DND-41 (cell line): Measurements from ENCODE around the gene WNT11.

Experiments used
- ATAC-seq: fragments of 200-7000 bp; cut with Tn5 transposase; 3 replicates; pipeline ENCODE4 v1.9.1; 2021; ENCODE audit warnings: low read depth; ENCODE audit not compliant: insufficient read depth
- DNase-seq: peaks from one replicate; pipeline ENCODE4 v3.0.0-alpha.2; 2020
- H2AFZ ChIP-seq: 2 replicates; pipeline ENCODE4 v1.6.0; 2012; ENCODE audit warnings: low read depth, low read length
- H3K27ac ChIP-seq: 2 replicates; pipeline ENCODE4 v1.5.1; 2012; ENCODE audit warnings: low read length, inconsistent platforms
- H3K27me3 ChIP-seq: fragments of 200-600 bp; sonication (generic); 2 replicates; pipeline ENCODE4 v1.6.0; 2012; ENCODE audit warnings: low read length, mild to moderate bottlenecking, inconsistent platforms; ENCODE audit not compliant: insufficient read depth, poor library complexity
- H3K36me3 ChIP-seq: 2 replicates; pipeline ENCODE4 v1.5.1; 2012; ENCODE audit warnings: low read length, inconsistent platforms; ENCODE audit not compliant: insufficient read depth
- H3K4me1 ChIP-seq: 2 replicates; pipeline ENCODE4 v1.5.1; 2012; ENCODE audit warnings: mild to moderate bottlenecking, low read length; ENCODE audit not compliant: insufficient read depth
- H3K4me2 ChIP-seq: 2 replicates; pipeline ENCODE4 v1.6.0; 2012; ENCODE audit warnings: mild to moderate bottlenecking, moderate library complexity, low read length, inconsistent platforms; ENCODE audit not compliant: insufficient read depth
- H3K4me3 ChIP-seq, 2 experiments: fragments of 200-600 bp in 1 of 2; shearing (Covaris generic) in 1 of 2; 2 replicates each; pipeline ENCODE4 v1.5.1; 2012 to 2016; ENCODE audit warnings: inconsistent platforms in 2 of 2, low read length in 2 of 2, mild to moderate bottlenecking in 2 of 2, low read depth in 1 of 2, moderate library complexity in 1 of 2
- H3K79me2 ChIP-seq: 2 replicates; pipeline ENCODE4 v1.6.0; 2012; ENCODE audit warnings: low read length, inconsistent platforms; ENCODE audit not compliant: insufficient read depth
- H3K9ac ChIP-seq: 2 replicates; pipeline ENCODE4 v1.6.0; 2012; ENCODE audit warnings: low read depth, mild to moderate bottlenecking, inconsistent platforms, low read length, moderate library complexity
- H3K9me3 ChIP-seq: 2 replicates; pipeline ENCODE4 v1.5.1; 2012; ENCODE audit warnings: low read length, moderate library complexity, mild to moderate bottlenecking, inconsistent platforms; ENCODE audit not compliant: insufficient read depth, severe bottlenecking
- H4K20me1 ChIP-seq: 2 replicates; pipeline ENCODE4 v1.6.0; 2012; ENCODE audit warnings: low read length; ENCODE audit not compliant: insufficient read depth
- EZH2 ChIP-seq: IDR thresholded peaks from 3 replicates; pipeline ENCODE4 v1.6.1; 2012; ENCODE audit warnings: borderline replicate concordance, low read depth, mild to moderate bottlenecking, moderate library complexity, low read length, inconsistent platforms; ENCODE audit not compliant: severe bottlenecking
- TF ChIP-seq, protein P1 (sequence below): IDR thresholded peaks from 2 replicates; pipeline ENCODE4 v1.5.1; 2012; ENCODE audit warnings: borderline replicate concordance, low read length, moderate library complexity, mild to moderate bottlenecking; ENCODE audit not compliant: poor library complexity, severe bottlenecking; ENCODE audit errors: extremely low read depth

Gene WNT11

DNA sequence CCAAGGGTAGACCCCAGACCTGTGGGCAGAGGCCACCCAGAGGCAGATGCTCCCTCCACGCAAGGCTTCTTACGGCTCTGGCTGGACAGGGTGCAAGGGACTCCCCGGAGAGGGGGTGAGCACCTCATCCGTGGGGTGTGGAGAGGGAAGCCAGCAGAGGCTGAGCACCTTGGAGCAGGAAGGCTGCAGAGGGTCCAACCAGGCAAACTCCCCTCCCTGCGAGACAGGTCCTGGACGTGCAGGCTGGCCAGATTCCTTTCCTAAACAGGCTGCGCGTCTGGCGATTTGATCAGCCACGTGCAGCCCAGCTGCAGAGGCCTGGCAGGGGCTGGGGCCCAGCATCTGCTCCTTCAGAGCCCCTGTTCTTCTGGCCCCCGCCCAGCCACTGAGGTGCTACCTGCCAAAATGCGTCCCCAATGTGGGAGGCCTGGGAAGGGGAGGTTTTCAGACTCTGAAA lies 49.3 kb downstream of the WNT11 start:
- Histone ChIP-seq H3K36me3 (no peaks in the 10 kb centered on the region), H3K4me2 (no peak overlapping the region), H2AFZ (no peak overlapping the region), H3K27me3 (peaks cover 8% of the 10 kb centered on the region), H3K79me2 (no peaks in the 10 kb centered on the region), H3K9me3 (no peaks in the 10 kb centered on the region), H4K20me1 (no peaks in the 10 kb centered on the region), H3K4me3 (no peak overlapping the region), H3K4me1 (peaks cover 4% of the 10 kb centered on the region; the same call in 1 of the 2 replicates), H3K9ac (no peak overlapping the region), H3K27ac (no peak overlapping the region)
- DNase-seq = no peak
- no peak for TF ChIP-seq EZH2
- TF ChIP-seq, protein P1, sequence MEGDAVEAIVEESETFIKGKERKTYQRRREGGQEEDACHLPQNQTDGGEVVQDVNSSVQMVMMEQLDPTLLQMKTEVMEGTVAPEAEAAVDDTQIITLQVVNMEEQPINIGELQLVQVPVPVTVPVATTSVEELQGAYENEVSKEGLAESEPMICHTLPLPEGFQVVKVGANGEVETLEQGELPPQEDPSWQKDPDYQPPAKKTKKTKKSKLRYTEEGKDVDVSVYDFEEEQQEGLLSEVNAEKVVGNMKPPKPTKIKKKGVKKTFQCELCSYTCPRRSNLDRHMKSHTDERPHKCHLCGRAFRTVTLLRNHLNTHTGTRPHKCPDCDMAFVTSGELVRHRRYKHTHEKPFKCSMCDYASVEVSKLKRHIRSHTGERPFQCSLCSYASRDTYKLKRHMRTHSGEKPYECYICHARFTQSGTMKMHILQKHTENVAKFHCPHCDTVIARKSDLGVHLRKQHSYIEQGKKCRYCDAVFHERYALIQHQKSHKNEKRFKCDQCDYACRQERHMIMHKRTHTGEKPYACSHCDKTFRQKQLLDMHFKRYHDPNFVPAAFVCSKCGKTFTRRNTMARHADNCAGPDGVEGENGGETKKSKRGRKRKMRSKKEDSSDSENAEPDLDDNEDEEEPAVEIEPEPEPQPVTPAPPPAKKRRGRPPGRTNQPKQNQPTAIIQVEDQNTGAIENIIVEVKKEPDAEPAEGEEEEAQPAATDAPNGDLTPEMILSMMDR = no peak
- ATAC-seq = no peak

DNA sequence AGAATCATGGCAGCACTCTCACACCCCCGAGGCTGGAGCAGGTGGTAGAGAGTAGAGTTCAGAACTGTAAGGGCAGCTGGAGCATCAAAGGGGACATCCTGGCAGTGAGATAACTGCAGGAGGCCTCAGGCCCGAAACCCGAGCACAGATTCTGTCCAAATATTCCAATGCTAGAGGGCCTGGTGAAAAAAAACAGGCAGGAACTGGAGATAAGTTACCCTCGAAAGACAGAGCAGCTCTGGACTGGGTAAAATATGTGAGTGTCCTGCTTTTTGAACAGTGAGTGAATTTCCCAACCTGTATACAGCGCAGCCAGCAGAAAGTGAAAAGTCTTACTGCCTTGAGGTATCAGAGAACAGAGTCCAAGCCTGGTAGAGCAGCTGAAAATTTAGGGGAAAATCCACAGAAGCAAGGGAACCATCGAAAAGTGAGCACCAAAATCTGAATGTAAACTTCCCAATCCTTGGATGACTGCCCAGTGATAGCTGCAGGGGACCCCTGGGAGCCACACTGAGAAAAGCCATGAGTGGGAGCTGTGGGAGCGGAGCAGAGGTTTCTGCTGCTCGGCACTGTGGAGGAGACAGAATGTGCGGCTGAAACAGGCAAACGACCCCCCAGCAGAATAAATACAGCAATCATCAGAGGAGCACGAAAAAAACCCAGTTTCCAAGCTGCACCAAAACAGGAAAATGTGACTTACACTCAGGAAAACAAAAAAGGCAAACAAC lies 50.6 kb downstream of the WNT11 start:
- DNase-seq (no peak), ATAC-seq (no peak)
- Histone ChIP-seq H3K9me3 (no peaks in the 10 kb centered on the region), H2AFZ (no peak overlapping the region), H3K27ac (no peak overlapping the region), H3K4me2 (no peak overlapping the region), H3K27me3 (peaks cover 8% of the 10 kb centered on the region), H3K9ac (no peak overlapping the region), H3K4me1 (peaks cover 7% of the 10 kb centered on the region; the same call in 1 of the 2 replicates), H4K20me1 (no peaks in the 10 kb centered on the region), H3K36me3 (no peaks in the 10 kb centered on the region), H3K4me3 (no peak overlapping the region), H3K79me2 (no peaks in the 10 kb centered on the region)
- TF ChIP-seq, protein P1 = no peak
- TF ChIP-seq EZH2 = no peak

DNA sequence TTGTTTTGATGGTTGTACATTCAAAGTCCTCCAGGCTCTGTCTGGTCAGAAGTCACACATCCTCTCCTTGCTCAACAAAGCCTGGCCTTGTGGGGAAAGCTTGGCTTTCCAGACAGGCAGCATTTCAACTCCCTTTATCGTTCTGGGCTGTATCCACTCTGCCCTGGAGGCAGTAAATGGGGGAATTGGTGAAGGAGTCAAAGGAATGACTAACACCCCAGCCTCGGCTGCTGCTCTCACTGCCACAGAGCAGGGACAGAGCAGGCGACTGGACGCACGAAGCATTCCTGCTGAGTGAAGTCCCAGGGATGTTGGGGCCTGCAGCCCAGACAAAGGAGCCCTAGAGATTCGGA lies 52.8 kb downstream of the WNT11 start:
- Histone ChIP-seq H3K4me1 (peaks cover 7% of the 10 kb centered on the region; the same call in 1 of the 2 replicates), H3K4me2 (no peak overlapping the region), H3K36me3 (no peaks in the 10 kb centered on the region), H3K4me3 (no peak overlapping the region), H3K9me3 (no peaks in the 10 kb centered on the region), H3K9ac (no peak overlapping the region), H4K20me1 (no peaks in the 10 kb centered on the region), H3K79me2 (no peaks in the 10 kb centered on the region), H3K27me3 (peaks cover 8% of the 10 kb centered on the region), H2AFZ (no peak overlapping the region), H3K27ac (no peak overlapping the region)
- DNase-seq = no peak
- TF ChIP-seq, protein P1 = no peak
- TF ChIP-seq EZH2 = no peak
- ATAC-seq = no peak
